ENCODE data around the gene BMPR1B. TPM values are rescaled to one million over a fixed set of nuclear protein-coding genes. Genes with fewer than 3 reads are reported as not detected.
"Not testable (repeated sequence)": the region's sequence is repeated elsewhere in the genome, so short reads cannot be mapped to it uniquely, and the experiment has no call there.

The BMPR1B gene
- total RNA-seq, 1 experiment from 2014 or later = 7.1 TPM

- peaks cover 10% of the 10 kb centered on the region; the same call in 1 of the 2 replicates for H3K4me1 ChIP-seq (ENCODE audit: insufficient read depth, low read length)
- H3F3A ChIP-seq (ENCODE audit: low read length, unreplicated experiment) = no peaks in the 10 kb centered on the region
- no peaks in the 10 kb centered on the region for H3K9me2 ChIP-seq (replicated peaks; ENCODE audit: low read length)
- intact Hi-C loops (cut with micrococcal nuclease) = no loop called here
- no peak overlapping the region for H3K27ac ChIP-seq (ENCODE audit: low read length)
- ChIA-PET CTCF (no interaction called here), POLR2A (ENCODE audit: unreplicated experiment) (no interaction called here)
- ATAC-seq = no peak
- no peaks in the 10 kb centered on the region for H3K79me2 ChIP-seq (ENCODE audit: low read length)
- no peak overlapping the region for H2AFZ ChIP-seq (ENCODE audit: low read length)
- no peak for DNase-seq
- no peaks in the 10 kb centered on the region for H3K27me3 ChIP-seq (ENCODE audit: low read length)
- no TSS peak for BruUV-seq (replicated peaks)
- TF ChIP-seq CTCF (conservative IDR thresholded peaks at IDR 0.05; ENCODE audit: low read depth, low read length) (no peak), EZH2phosphoT487 (IDR thresholded peaks at IDR 0.05; ENCODE audit: borderline replicate concordance, low read length) (no peak), EZH2 (IDR thresholded peaks at IDR 0.05; ENCODE audit: low read length, unreplicated experiment) (no peak)
- H3K9ac ChIP-seq (ENCODE audit: low read length) = no peak overlapping the region
- no peaks in the 10 kb centered on the region for H3K36me3 ChIP-seq (ENCODE audit: low read depth, low read length)
- no peak overlapping the region for H3K4me2 ChIP-seq (ENCODE audit: low read length)
- no peak overlapping the region for H3K4me3 ChIP-seq (ENCODE audit: low read length)
- H4K20me1 ChIP-seq (ENCODE audit: low read length) = no peaks in the 10 kb centered on the region
- H3K9me3 ChIP-seq (ENCODE audit: low read length) = no peaks in the 10 kb centered on the region
Measured at GRCh38 chr4:94833394-94833793, 75.6 kb downstream of the BMPR1B start.

- H3K9me3 ChIP-seq (ENCODE audit: low read length) = no peaks in the 10 kb centered on the region
- no peak overlapping the region for H2AFZ ChIP-seq (ENCODE audit: low read length)
- DNase-seq (no peak), ATAC-seq (no peak)
- ChIA-PET POLR2A (ENCODE audit: unreplicated experiment) (no interaction called here), CTCF (no interaction called here)
- no peak overlapping the region for H3K9ac ChIP-seq (ENCODE audit: low read length)
- intact Hi-C loops (cut with micrococcal nuclease) = no loop called here
- no peaks in the 10 kb centered on the region for H3K9me2 ChIP-seq (replicated peaks; ENCODE audit: low read length)
- H3K27me3 ChIP-seq (ENCODE audit: low read length) = no peaks in the 10 kb centered on the region
- H4K20me1 ChIP-seq (ENCODE audit: low read length) = no peaks in the 10 kb centered on the region
- H3K4me1 ChIP-seq (ENCODE audit: insufficient read depth, low read length) = no peaks in the 10 kb centered on the region
- H3K27ac ChIP-seq (ENCODE audit: low read length) = no peak overlapping the region
- H3K79me2 ChIP-seq (ENCODE audit: low read length) = no peaks in the 10 kb centered on the region
- BruUV-seq (replicated peaks) = no TSS peak
- no peaks in the 10 kb centered on the region for H3F3A ChIP-seq (ENCODE audit: low read length, unreplicated experiment)
- H3K4me3 ChIP-seq (ENCODE audit: low read length) = no peak overlapping the region
- TF ChIP-seq EZH2 (IDR thresholded peaks at IDR 0.05; ENCODE audit: low read length, unreplicated experiment) = no peak
- no peak for TF ChIP-seq CTCF (conservative IDR thresholded peaks at IDR 0.05; ENCODE audit: low read depth, low read length)
- no peak for TF ChIP-seq EZH2phosphoT487 (IDR thresholded peaks at IDR 0.05; ENCODE audit: borderline replicate concordance, low read length)
- no peak overlapping the region for H3K4me2 ChIP-seq (ENCODE audit: low read length)
- H3K36me3 ChIP-seq (ENCODE audit: low read depth, low read length) = no peaks in the 10 kb centered on the region
Measured at GRCh38 chr4:94834501-94834900, 76.7 kb downstream of the BMPR1B start.

- CTCF ChIA-PET; H3K79me2 ChIP-seq (ENCODE audit: low read length); H4K20me1 ChIP-seq (ENCODE audit: low read length); H3K36me3 ChIP-seq (ENCODE audit: low read depth, low read length); H3K4me3 ChIP-seq (ENCODE audit: low read length); POLR2A ChIA-PET (ENCODE audit: unreplicated experiment); H3F3A ChIP-seq (ENCODE audit: low read length, unreplicated experiment); H3K9me3 ChIP-seq (ENCODE audit: low read length); H2AFZ ChIP-seq (ENCODE audit: low read length); H3K4me1 ChIP-seq (ENCODE audit: insufficient read depth, low read length); DNase-seq; H3K9me2 ChIP-seq (replicated peaks; ENCODE audit: low read length); ATAC-seq; H3K9ac ChIP-seq (ENCODE audit: low read length); BruUV-seq (replicated peaks); H3K27me3 ChIP-seq (ENCODE audit: low read length); intact Hi-C loops (cut with micrococcal nuclease); H3K4me2 ChIP-seq (ENCODE audit: low read length); H3K27ac ChIP-seq (ENCODE audit: low read length): not testable (repeated sequence)
Measured at GRCh38 chr4:94841166-94841863, 83.6 kb downstream of the BMPR1B start.

Measured in PC-3 (cell line).